Measurements from ENCODE around the gene C1QTNF8. TPM values are rescaled to one million over a fixed set of nuclear protein-coding genes. Genes with fewer than 3 reads are reported as not detected.

Gene C1QTNF8, protein sequence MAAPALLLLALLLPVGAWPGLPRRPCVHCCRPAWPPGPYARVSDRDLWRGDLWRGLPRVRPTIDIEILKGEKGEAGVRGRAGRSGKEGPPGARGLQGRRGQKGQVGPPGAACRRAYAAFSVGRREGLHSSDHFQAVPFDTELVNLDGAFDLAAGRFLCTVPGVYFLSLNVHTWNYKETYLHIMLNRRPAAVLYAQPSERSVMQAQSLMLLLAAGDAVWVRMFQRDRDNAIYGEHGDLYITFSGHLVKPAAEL
- total RNA-seq (2022; extraction: Qiagen RNA extraction; ENCODE audit: low read depth): not detected in 5 replicates

DNA sequence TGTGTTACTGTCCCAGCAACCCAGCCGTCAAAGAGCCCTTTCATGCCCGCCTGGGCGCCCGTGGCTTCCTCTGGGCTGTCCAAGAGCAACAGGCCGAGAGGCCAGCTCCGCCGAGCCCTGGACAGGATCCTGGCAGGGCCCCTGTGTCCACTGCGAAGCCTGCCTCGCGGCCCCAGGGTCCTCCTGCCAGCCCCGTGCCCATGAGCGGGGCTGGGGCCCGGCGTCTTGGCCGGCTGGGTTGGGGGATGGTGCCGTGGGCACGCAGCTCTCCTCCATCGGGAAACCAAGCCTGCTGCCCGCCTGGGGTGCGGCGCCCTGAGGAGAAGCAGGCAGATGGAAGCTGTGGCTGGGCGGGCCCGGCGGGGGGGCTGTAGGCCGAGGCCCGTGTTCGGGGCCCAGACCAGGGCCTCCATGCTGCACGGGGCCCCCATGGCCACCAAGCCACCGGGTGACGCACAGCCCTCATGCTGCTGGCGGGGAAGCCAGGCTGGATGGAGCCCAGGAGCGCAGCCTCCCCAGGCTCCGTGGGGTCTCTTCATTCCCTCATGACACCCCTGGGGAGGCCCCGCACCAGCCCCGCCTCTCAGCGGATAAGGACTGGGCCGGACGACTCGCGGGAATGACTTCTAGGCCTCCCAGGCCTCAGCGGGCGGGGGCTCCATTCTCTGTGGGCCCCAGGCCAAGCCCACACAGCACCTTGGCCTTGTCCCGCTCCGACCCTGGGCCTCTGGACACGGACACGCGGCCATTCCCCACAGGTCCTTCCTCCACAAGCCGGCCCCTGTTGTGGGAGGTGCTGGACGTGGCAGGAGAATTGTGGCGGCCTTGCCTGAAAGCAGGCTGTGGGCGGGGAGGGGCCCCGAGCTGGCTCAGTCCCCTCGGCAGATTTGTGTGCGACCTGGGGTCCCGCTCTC is at the start of gene C1QTNF8:
Gene C1QTNF8 (minus strand): TSS at position 76 of the 914 bp plus-strand sequence. CDS start 1,322 bp downstream, outside the sequence.

DNA sequence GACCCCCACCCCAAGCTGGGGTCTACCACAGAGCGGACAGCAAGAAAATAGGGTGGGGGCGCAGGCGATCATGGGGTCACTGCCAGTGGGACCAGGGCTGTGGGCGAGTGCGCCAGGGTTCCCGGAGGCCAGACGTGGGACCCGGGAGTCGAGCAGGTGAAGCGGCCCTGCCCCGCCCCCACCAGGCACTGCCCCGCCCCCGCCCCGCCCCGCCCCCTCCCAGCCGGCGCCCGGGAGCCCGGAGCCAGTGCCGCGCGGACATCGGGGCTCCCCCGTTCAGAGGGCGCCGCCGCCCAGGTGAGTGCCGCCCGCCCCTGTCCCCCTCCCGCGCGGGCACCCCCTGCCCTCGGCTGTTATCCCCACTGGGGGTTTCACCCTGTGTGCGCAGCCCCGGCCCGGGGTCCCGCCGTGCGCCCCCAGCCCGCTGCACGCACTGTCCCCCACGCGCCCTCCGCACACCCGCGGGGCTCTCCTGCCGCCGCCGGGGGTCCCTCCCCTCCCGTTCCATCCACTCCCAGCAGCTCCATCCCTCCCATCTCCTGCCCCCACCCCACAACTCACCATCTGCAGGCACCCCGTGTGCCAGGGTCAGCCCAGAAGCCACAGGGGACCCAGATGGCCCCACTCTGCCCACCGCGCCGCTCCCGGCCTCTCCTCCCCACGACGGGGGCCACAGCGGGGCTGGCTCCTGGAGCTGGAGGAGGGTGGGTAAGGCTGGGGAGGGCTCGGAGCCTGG is 23.4 kb downstream of the C1QTNF8 start, which contains the start of gene SSTR5:
Gene SSTR5 (plus strand): TSS at position 222 of the 736 bp plus-strand sequence. CDS start 6,122 bp downstream, outside the sequence.

Other genes with a start within 250 kb of the C1QTNF8 start
- gene LMF1, start 125.3 kb downstream of the C1QTNF8 start, total RNA-seq (2022; extraction: Qiagen RNA extraction; ENCODE audit: low read depth): 8.0 to 11.4 TPM (median 8.5 TPM) in 5 replicates
- gene SOX8, start 114.5 kb downstream of the C1QTNF8 start, total RNA-seq (2022; extraction: Qiagen RNA extraction; ENCODE audit: low read depth): 1.4 to 1.6 TPM (median 1.5 TPM) in 5 replicates
- 0.11 to 0.30 TPM (median 0.26 TPM) in 5 replicates for gene SSTR5, start 23.5 kb downstream of the C1QTNF8 start, total RNA-seq (2022; extraction: Qiagen RNA extraction; ENCODE audit: low read depth)
- gene CACNA1H, start 56.9 kb upstream of the C1QTNF8 start, total RNA-seq (2022; extraction: Qiagen RNA extraction; ENCODE audit: low read depth): 6.9 to 13.9 TPM (median 10.5 TPM) in 5 replicates
- 0.10 to 0.22 TPM (median 0.12 TPM) in 3 of 5 replicates, not detected in the others for gene TPSG1, start 129.0 kb upstream of the C1QTNF8 start, total RNA-seq (2022; extraction: Qiagen RNA extraction; ENCODE audit: low read depth)
- gene TPSB2, start 133.9 kb upstream of the C1QTNF8 start, total RNA-seq (2022; extraction: Qiagen RNA extraction; ENCODE audit: low read depth): not detected in 5 replicates
- 0.13 TPM in 1 of 5 replicates, not detected in the others for gene TPSAB1, start 144.5 kb upstream of the C1QTNF8 start, total RNA-seq (2022; extraction: Qiagen RNA extraction; ENCODE audit: low read depth)
- gene TPSD1, start 159.8 kb upstream of the C1QTNF8 start, total RNA-seq (2022; extraction: Qiagen RNA extraction; ENCODE audit: low read depth): not detected in 5 replicates
- 165 to 192 TPM (median 171 TPM) in 5 replicates for gene UBE2I, start 213.4 kb upstream of the C1QTNF8 start, total RNA-seq (2022; extraction: Qiagen RNA extraction; ENCODE audit: low read depth)
- 0.31 to 1.6 TPM (median 1.1 TPM) in 5 replicates for gene BAIAP3, start 237.4 kb upstream of the C1QTNF8 start, total RNA-seq (2022; extraction: Qiagen RNA extraction; ENCODE audit: low read depth)

Data from A549 treated with DMSO at 1 μM for 4 hours (cell line).